HG03025 (cell line): ENCODE results near the gene GRIN3A.

Source experiments
- ATAC-seq: cut with Tn5 transposase; IDR thresholded peaks from one replicate; pipeline ENCODE4 v1.9.1; 2021; ENCODE audit warnings: mild to moderate bottlenecking, moderate library complexity; ENCODE audit not compliant: unreplicated experiment, low FRiP score

The GRIN3A gene

GRCh38 chr9:101706261-101706798 is 32.1 kb downstream of the GRIN3A start:
- no peak for ATAC-seq

GRCh38 chr9:101705135-101705661 is 33.2 kb downstream of the GRIN3A start:
- peak; percentile 67 for ATAC-seq

- ATAC-seq, result no peak
Measured at GRCh38 chr9:101702257-101702656, 36.2 kb downstream of the GRIN3A start.

- no peak for ATAC-seq
Measured at GRCh38 chr9:101693546-101694336, 44.7 kb downstream of the GRIN3A start.

GRCh38 chr9:101691657-101692056 is 46.8 kb downstream of the GRIN3A start:
- ATAC-seq, result no peak

- ATAC-seq, result no peak
Measured at GRCh38 chr9:101689039-101689438, 49.4 kb downstream of the GRIN3A start.

GRCh38 chr9:101684665-101685064 is 53.8 kb downstream of the GRIN3A start:
- ATAC-seq, result no peak

GRCh38 chr9:101683236-101683635 is 55.2 kb downstream of the GRIN3A start:
- no peak for ATAC-seq

- ATAC-seq, result no peak
Measured at GRCh38 chr9:101677861-101678260, 60.6 kb downstream of the GRIN3A start.

- ATAC-seq, result no peak
Measured at GRCh38 chr9:101675341-101675740, 63.1 kb downstream of the GRIN3A start.

- ATAC-seq, result no peak
Measured at GRCh38 chr9:101674165-101674564, 64.3 kb downstream of the GRIN3A start.

- ATAC-seq, result no peak
Measured at GRCh38 chr9:101673642-101674041, 64.8 kb downstream of the GRIN3A start.

- no peak for ATAC-seq
Measured at GRCh38 chr9:101671567-101671966, 66.9 kb downstream of the GRIN3A start.

- no peak for ATAC-seq
Measured at GRCh38 chr9:101668421-101668820, 70.0 kb downstream of the GRIN3A start.

- ATAC-seq, result no peak
Measured at GRCh38 chr9:101664453-101664852, 74.0 kb downstream of the GRIN3A start.

- ATAC-seq, result no peak
Measured at GRCh38 chr9:101652601-101653175, 85.8 kb downstream of the GRIN3A start.

- ATAC-seq, result peak; percentile 51
Measured at GRCh38 chr9:101650142-101650541, 88.3 kb downstream of the GRIN3A start.

- ATAC-seq, result no peak
Measured at GRCh38 chr9:101648493-101648892, 90.0 kb downstream of the GRIN3A start.

- no peak for ATAC-seq
Measured at GRCh38 chr9:101639785-101640665, 98.4 kb downstream of the GRIN3A start.

- ATAC-seq, result no peak
Measured at GRCh38 chr9:101639311-101639710, 99.1 kb downstream of the GRIN3A start.

GRCh38 chr9:101636247-101636646 is 102.2 kb downstream of the GRIN3A start:
- ATAC-seq, result no peak
